GM08714 (cell line): ENCODE data around the gene TMEM18.

ENCODE experiments used
- H3K4me3 ChIP-seq: fragments of 200-500 bp; sonication (Bioruptor generic); 2 replicates; pipeline ENCODE4 v1.5.1; 2014; ENCODE audit warnings: mild to moderate bottlenecking, low read length, inconsistent platforms
- ZNF274 ChIP-seq: IDR thresholded peaks from 2 replicates; pipeline ENCODE4 v1.6.1; 2012; ENCODE audit warnings: mild to moderate bottlenecking, low read depth, low read length

The TMEM18 gene

DNA sequence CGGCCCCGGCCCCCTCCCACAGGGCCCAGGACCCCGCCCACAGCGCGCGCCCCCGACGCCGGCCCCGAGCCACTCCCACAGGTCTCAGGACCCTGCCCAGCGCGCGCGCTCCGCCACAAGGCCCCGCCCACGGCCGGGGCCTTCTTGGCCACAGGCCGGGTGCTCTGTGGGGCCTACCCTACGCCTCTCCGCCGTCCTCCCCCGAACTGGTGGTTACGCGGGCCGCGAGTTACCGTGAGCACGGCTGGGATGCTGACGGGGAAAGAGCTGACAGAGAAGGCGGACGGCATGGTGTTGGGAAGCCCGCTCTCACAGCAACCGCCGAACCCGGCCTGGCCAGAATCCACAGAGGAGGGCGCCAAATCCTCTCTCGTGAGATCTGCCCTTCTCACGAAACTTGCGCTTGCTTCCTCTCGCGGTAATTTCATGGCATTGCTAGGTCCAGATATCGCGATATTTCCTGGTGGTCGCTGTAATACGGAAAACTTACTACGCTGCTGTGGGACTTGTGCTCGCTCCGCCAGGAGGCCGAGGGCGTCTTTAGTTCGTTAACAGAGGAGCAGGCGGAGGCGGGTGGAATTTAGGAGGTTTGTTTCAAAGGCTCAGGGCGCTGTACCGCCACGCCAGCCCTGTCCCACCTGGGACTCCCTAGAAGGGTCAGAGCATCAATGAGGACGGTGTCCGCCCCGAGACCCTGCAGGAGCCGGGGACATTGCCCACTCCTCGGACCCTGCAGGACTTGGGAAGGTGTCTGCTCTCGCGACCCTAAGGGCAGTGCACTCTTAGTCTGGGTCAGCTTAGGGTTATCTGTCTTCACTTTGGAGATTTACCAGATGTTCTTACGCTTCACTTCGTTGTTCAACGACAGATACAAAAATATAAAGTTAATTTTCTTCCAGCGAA is at the start of gene TMEM18:
TMEM18 (minus strand) TSS at position 351 of the 903 bp plus-strand sequence; CDS start at position 290, 61 bp downstream.
- no peak for TF ChIP-seq ZNF274
- peak within 1 kb of the TSS; percentile 87 for H3K4me3 ChIP-seq

DNA sequence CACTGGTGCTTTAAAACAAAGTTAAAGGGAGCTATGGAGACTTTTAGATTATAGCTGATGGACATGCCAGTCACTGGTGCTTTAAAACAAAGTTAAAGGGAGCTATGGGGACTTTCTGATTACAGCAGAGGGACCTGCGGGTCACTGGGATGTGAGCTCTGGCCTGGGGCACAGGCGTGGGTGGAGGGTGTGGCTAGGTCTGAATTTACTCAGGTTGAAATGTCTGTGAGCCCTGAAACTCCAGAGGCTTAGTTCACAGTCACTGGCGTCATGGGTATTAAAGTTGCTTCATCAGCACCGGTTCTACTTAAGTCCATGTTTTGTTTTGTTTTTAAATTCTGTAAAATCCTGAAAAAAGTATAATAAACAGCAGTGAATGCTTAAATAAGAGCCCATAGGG is 49.0 kb upstream of the TMEM18 start:
- TF ChIP-seq ZNF274: no peak
- no peak overlapping the region; the same call in 1 of the 2 replicates for H3K4me3 ChIP-seq

DNA sequence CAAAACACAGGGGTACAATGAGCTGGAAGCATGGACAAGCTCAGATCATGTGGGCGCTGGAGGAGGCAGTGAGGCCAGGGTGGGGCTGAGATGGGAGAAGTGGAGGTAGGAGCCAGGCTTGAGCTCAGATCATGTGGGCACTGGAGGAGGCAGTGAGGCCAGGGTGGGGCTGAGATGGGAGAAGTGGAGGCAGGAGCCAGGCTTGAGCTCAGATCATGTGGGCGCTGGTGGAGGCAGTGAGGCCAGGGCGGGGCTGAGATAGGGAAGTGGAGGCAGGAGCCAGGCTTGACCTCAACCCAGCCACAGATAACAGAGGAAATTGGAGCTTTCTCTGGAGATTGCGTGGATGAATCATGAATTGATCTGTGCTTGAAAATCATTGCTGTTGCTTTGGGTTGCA is 48.3 kb upstream of the TMEM18 start:
- no peak overlapping the region for H3K4me3 ChIP-seq
- TF ChIP-seq ZNF274: no peak

DNA sequence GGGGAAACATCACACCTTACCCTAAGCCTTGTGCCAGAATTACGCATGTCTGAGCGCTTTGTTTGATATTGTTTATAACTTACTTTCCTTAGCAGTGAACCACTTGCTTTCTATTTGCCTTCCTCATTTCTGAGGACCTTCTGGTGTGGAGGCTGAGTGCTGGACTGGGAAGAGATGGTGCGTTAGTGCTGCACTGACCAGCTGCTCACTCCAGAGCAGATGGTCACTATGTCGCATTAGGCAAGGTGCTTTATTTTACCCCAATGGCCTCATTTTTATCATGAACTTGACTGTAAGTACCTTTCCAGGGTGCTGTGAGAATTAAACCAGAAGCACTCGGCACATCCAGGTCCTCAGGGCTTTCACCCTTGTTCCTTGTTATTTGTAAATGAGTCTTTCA is 46.6 kb upstream of the TMEM18 start:
- no peak for TF ChIP-seq ZNF274
- no peak overlapping the region for H3K4me3 ChIP-seq

DNA sequence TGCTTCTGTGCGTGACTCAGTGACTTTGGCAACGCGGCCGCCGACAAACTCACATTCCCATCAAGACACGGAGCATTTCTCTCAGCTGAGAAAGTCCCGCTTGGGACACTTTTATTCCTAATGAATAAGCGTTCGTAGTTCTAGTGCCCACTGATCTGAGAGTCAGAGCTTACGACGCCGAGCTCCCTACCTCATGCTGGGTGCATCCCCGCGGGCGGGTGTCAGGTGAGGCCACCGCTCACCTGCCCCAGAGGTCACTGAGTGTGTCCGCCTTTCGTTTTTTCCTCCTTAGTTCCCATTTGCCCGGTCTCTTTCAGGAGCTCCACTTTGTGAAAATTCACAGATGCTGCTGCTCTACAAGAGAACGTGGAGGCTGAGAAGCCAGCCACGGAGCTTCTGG is 43.6 kb upstream of the TMEM18 start:
- no peak overlapping the region for H3K4me3 ChIP-seq
- no peak for TF ChIP-seq ZNF274

DNA sequence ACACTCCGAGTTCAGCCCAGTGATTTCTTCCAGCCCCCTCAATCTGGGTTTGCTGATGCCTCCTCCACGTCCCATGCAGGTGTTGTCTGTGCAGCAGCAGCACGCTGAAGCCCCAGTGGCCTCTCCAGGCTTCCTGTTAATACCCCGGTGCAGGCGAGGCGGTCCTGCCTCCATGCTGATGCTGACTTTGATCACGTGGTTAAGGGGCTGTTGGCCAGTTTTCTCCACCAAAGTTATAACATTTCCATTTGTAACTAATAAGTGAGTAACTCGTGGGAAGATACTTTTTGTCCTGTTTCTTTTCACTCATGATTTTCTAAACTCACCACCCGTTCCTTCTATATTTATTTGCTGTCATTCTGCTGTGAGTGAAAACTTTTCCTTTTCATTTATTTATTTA is 42.5 kb upstream of the TMEM18 start:
- no peak for TF ChIP-seq ZNF274

DNA sequence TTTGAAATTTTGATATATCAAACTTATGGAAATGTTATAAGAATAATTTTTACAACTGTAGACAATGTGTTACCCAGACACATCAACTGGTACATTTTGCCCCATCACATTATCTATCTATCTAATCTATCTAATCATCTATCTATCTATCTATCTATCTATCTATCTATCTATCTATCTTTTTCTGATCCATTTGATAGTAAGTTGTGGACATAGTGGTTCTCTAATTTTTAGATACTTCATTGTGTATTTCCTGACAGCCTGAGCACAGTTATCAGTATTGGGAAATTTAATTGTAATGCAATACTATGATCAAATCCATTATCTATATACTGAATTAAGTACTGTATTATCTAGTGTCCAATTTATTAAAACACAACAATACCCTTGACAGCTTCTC is 42.0 kb upstream of the TMEM18 start:
- no peak overlapping the region for H3K4me3 ChIP-seq

More for the DNA sequence above, 42.5 kb upstream of the TMEM18 start:
- no peak overlapping the region for H3K4me3 ChIP-seq

DNA sequence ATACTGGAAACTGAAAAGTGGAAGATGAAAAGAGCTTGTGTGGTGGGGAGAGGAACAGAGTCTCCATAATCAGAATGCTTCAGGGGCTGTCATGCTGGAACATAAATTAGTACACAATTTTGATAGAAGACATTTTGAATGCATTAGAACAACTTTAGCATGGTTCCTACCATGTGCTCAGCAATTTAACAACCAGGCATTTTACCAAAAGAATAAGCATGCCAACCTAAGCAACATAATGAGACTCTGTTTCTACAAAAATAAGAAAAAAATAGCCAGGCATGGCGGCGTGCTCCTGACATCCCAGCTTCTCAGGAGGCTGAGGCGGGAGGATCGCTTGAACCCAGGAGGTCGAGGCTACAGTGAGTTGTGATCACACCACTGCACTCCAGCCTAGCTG is 40.5 kb upstream of the TMEM18 start:
- TF ChIP-seq ZNF274: no peak
- no peak overlapping the region for H3K4me3 ChIP-seq

More for the DNA sequence above, 42.0 kb upstream of the TMEM18 start:
- TF ChIP-seq ZNF274: no peak

DNA sequence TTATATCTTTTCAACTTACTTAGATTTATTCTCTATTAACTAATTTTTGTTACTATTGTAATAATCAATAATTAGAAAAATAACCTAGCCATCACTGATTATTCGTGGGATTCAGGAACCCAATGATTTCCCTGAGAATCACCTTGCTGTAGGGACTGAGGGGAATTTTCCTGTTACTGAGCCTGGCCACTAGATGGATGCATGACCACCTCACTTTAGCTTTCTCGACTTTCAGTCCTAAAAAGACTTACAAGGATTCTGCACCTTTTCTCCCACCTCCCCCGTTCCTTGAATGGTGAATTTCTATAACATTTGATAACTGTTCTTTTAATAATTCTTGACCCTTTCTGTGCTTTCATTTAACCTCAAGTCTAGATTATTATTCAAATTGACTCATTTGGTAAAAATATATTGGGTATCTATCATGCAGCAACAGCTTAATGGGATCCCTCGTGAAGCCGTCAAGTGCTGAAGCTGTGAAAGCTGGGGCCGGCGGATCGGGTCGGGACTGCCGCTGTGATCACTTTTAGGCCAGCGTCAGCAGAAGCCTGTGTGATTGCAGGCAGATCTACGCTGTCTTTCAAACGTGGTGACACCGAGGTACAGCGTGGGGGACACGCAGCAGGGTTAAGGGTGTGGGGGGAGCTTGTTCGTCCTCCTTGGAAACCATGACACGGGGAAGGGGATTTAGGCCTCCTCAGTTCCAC is 38.8 kb upstream of the TMEM18 start:
- H3K4me3 ChIP-seq: no peak overlapping the region
- TF ChIP-seq ZNF274: no peak

DNA sequence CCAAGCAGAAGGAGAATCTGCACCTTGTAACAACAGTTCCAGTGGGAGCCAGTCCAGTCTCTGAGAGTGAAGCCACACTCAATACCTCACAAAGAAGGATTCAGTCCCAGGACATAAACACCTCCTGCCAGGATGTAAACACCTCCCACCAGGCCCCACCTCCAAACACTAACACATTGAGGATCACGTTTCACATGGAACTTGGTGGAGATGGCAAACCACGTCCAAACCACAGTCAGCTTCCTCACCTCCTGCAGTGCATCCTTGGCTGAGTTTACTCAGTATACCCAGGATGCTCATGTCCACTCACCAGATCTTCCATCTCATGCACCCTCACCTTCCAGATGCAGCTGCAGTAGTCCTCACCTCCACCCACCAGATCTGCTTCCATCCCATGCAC is 37.8 kb upstream of the TMEM18 start:
- no peak for TF ChIP-seq ZNF274
- H3K4me3 ChIP-seq: no peak overlapping the region

DNA sequence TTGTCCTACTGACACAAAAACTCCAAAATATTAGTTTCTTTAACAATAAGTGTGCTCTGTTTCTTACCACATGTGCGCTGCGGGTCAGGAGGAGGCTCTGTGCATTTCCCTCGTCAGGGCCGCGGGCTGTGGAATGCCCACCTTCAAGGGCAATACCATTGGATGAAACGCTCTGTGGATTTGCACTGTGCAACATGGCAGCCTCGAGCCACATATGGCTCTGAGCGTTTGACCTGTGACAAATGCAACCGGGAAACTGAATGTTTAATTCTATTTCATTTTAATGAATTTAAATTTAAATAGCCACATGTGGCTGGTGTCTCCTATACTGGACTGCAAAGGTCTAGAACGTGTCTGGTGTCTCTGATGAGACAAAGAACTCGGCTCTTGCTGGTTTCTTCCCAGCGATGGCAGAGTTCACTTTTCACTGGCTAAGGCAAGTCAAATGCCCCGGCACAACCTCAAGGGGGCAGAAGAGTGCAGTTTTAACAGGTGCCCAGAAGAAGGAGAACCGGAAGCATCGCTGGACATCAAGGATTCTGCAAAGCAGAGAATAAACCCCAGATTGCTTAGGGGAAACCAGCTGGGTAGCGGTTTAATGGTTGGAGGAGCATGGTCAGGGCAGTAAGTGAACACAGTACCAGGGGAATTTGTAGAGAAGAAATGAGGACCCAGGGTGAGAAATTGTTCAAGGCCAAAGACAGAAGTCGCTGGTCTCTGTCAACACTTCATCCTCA is 37.0 kb upstream of the TMEM18 start:
- no peak overlapping the region for H3K4me3 ChIP-seq
- no peak for TF ChIP-seq ZNF274

DNA sequence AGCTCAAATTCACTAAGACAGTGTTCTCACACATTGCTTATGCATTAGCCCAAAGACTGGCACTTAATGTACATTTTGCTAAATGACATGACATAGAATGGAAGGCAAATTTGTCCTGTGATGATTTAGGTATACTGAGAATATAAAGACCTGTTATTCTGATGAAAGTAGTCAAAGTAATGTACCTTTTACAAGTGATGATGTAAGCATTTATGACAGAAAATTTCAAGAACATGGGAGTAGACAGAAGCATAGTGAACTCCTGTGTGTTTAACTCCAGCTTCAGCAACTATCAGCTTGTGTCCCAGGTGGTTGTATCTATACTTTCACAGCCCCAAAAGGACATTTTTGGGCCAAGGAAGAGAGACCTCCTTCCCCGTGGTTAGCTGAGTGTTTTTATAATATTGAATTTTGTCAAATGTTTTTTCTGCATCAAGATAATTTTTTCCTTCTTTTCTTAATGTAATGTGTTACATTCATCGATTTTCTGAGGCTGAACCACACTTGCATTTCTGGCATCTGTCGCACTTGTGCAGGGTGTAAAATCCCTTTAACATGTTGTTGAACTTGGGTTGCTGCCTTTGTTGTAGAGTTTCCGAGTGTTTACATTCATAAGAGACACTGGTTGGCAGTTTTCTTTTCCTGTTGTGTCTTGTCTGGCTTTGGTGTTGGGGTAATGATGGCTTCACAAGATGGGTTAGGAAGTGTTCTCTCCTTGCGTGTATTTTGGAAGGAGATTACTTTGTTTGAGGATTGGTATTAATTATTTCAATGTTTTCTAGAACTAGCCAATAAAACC is 33.9 kb upstream of the TMEM18 start:
- H3K4me3 ChIP-seq: no peak overlapping the region
- TF ChIP-seq ZNF274: no peak

DNA sequence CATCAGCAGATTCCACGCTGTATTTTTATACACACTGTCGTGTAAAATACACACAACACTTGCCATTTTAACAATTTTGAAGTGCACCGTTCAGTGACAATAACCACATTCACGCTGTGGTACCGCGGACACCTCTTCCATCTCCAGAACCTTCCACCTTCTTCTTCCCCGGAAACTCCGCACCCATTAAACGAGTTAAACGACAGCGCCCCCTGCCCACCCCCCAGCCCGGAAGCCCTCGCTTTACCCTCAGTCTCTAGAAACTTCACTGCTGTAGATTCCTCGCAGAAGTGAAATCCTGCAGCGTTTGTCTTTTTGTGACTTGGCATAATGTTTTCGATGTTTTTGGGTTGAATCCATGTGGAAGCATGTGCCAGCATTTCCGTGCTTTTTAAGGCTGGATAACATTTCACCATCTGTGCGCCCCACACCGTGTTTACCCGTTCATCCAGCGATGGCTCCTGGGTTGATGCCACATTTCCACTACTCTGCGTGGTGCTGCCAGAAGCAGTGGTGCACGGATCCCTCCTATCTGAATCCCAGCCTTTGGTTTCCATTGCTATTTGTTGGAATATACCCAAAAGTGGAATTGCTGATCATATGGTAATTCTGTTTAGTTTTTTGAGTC is 32.0 kb upstream of the TMEM18 start:
- TF ChIP-seq ZNF274: no peak
- H3K4me3 ChIP-seq: no peak overlapping the region
